WI38 (cell line): Measurements from ENCODE around the gene ZFPL1.

ENCODE experiments used
- H3K4me3 ChIP-seq: 2 replicates; pipeline ENCODE4 v1.5.1; 2011; ENCODE audit warnings: low read depth, mild to moderate bottlenecking, control low read depth, low read length
- CTCF ChIP-seq: IDR thresholded peaks from 2 replicates; pipeline ENCODE4 v1.5.1; 2012; ENCODE audit warnings: low read depth, mild to moderate bottlenecking, control low read depth, low read length

ZFPL1 gene

GRCh38 chr11:65084598-65085375, 765 bp downstream of the ZFPL1 start:
- peak overlapping the region; percentile 94 for H3K4me3 ChIP-seq
- TF ChIP-seq CTCF: no peak

GRCh38 chr11:65085446-65085845, 1.4 kb downstream of the ZFPL1 start:
- TF ChIP-seq CTCF: no peak
- H3K4me3 ChIP-seq: peak overlapping the region; percentile 94; the same call in 1 of the 2 replicates

GRCh38 chr11:65086809-65087208, 2.8 kb downstream of the ZFPL1 start:
- TF ChIP-seq CTCF: no peak
- no peak overlapping the region for H3K4me3 ChIP-seq

GRCh38 chr11:65087216-65087615, 3.2 kb downstream of the ZFPL1 start:
- TF ChIP-seq CTCF: no peak
- no peak overlapping the region for H3K4me3 ChIP-seq

- H3K4me3 ChIP-seq: no peak overlapping the region
- no peak for TF ChIP-seq CTCF
These were observed 3.8 kb downstream of the ZFPL1 start for GRCh38 chr11:65087827-65088226.

- H3K4me3 ChIP-seq: no peak overlapping the region
These were observed 5.6 kb downstream of the ZFPL1 start for GRCh38 chr11:65089621-65090020.

More at GRCh38 chr11:65089621-65090020, 5.6 kb downstream of the ZFPL1 start:
- TF ChIP-seq CTCF: no peak
